ENCODE data around the gene ZIM2. TPM values are rescaled to one million over a fixed set of nuclear protein-coding genes. Genes with fewer than 3 reads are reported as not detected.

ZIM2 gene
- total RNA-seq, 1 donor from 2014 or later: not detected

GRCh38 chr19:56831255-56831654 is 9.3 kb downstream of the ZIM2 start:
- no peaks in the 10 kb centered on the region for H3K36me3 Mint-ChIP-seq (ENCODE audit: unreplicated experiment)
- no peak for DNase-seq (ENCODE audit: extremely low spot score, unreplicated experiment)
- peaks cover 59% of the 10 kb centered on the region for H3K9me3 Mint-ChIP-seq (ENCODE audit: unreplicated experiment)
- H3K27ac Mint-ChIP-seq (ENCODE audit: unreplicated experiment): no peak overlapping the region
- no peak for TF ChIP-seq CTCF (IDR thresholded peaks at IDR 0.05)
- H3K4me1 Mint-ChIP-seq (ENCODE audit: unreplicated experiment): no peaks in the 10 kb centered on the region
- H3K4me3 Mint-ChIP-seq (ENCODE audit: unreplicated experiment): no peak overlapping the region
- no peaks in the 10 kb centered on the region for H3K27me3 Mint-ChIP-seq (ENCODE audit: unreplicated experiment)

GRCh38 chr19:56829596-56829995 is 10.9 kb downstream of the ZIM2 start:
- Mint-ChIP-seq H3K4me1 (ENCODE audit: unreplicated experiment) (no peaks in the 10 kb centered on the region), H3K27ac (ENCODE audit: unreplicated experiment) (no peak overlapping the region), H3K27me3 (ENCODE audit: unreplicated experiment) (no peaks in the 10 kb centered on the region), H3K4me3 (ENCODE audit: unreplicated experiment) (no peak overlapping the region), H3K9me3 (ENCODE audit: unreplicated experiment) (peaks cover 56% of the 10 kb centered on the region), H3K36me3 (ENCODE audit: unreplicated experiment) (no peaks in the 10 kb centered on the region)
- TF ChIP-seq CTCF (IDR thresholded peaks at IDR 0.05): no peak
- no peak for DNase-seq (ENCODE audit: extremely low spot score, unreplicated experiment)

- peaks cover 49% of the 10 kb centered on the region for H3K9me3 Mint-ChIP-seq (ENCODE audit: unreplicated experiment)
- no peaks in the 10 kb centered on the region for H3K36me3 Mint-ChIP-seq (ENCODE audit: unreplicated experiment)
- no peak overlapping the region for H3K4me3 Mint-ChIP-seq (ENCODE audit: unreplicated experiment)
- no peaks in the 10 kb centered on the region for H3K4me1 Mint-ChIP-seq (ENCODE audit: unreplicated experiment)
- H3K27me3 Mint-ChIP-seq (ENCODE audit: unreplicated experiment): no peaks in the 10 kb centered on the region
- H3K27ac Mint-ChIP-seq (ENCODE audit: unreplicated experiment): no peak overlapping the region
- TF ChIP-seq CTCF (IDR thresholded peaks at IDR 0.05): no peak
- no peak for DNase-seq (ENCODE audit: extremely low spot score, unreplicated experiment)
Measured at GRCh38 chr19:56827708-56828107, 12.8 kb downstream of the ZIM2 start.

GRCh38 chr19:56823956-56824355 is 16.6 kb downstream of the ZIM2 start:
- no peak for TF ChIP-seq CTCF (IDR thresholded peaks at IDR 0.05)
- H3K27me3 Mint-ChIP-seq (ENCODE audit: unreplicated experiment): no peaks in the 10 kb centered on the region
- H3K4me3 Mint-ChIP-seq (ENCODE audit: unreplicated experiment): no peak overlapping the region
- no peaks in the 10 kb centered on the region for H3K4me1 Mint-ChIP-seq (ENCODE audit: unreplicated experiment)
- DNase-seq (ENCODE audit: extremely low spot score, unreplicated experiment): peak; percentile 65
- no peaks in the 10 kb centered on the region for H3K36me3 Mint-ChIP-seq (ENCODE audit: unreplicated experiment)
- no peak overlapping the region for H3K27ac Mint-ChIP-seq (ENCODE audit: unreplicated experiment)
- H3K9me3 Mint-ChIP-seq (ENCODE audit: unreplicated experiment): peaks cover 58% of the 10 kb centered on the region

- peak; percentile 60 for DNase-seq (ENCODE audit: extremely low spot score, unreplicated experiment)
- H3K27ac Mint-ChIP-seq (ENCODE audit: unreplicated experiment): no peak overlapping the region
- H3K4me1 Mint-ChIP-seq (ENCODE audit: unreplicated experiment): no peaks in the 10 kb centered on the region
- no peaks in the 10 kb centered on the region for H3K36me3 Mint-ChIP-seq (ENCODE audit: unreplicated experiment)
- H3K27me3 Mint-ChIP-seq (ENCODE audit: unreplicated experiment): no peaks in the 10 kb centered on the region
- TF ChIP-seq CTCF (IDR thresholded peaks at IDR 0.05): no peak
- peaks cover 62% of the 10 kb centered on the region for H3K9me3 Mint-ChIP-seq (ENCODE audit: unreplicated experiment)
- H3K4me3 Mint-ChIP-seq (ENCODE audit: unreplicated experiment): no peak overlapping the region
Measured at GRCh38 chr19:56823417-56823816, 17.1 kb downstream of the ZIM2 start.
